K562 (cell line): ENCODE results near the gene TRMT2A. TPM values are rescaled to one million over a fixed set of nuclear protein-coding genes. Genes with fewer than 3 reads are reported as not detected.

Experiments used
- C11orf30 ChIP-seq: fragments of 450-650 bp; IDR thresholded peaks from 2 replicates; pipeline ENCODE4 v1.6.1; 2016; ENCODE audit warnings: low read depth, mild to moderate bottlenecking
- ETV1 ChIP-seq: fragments of 450-650 bp; conservative IDR thresholded peaks from 2 replicates; pipeline ENCODE4 v1.6.1; 2016; ENCODE audit warnings: missing genetic modification characterization, control low read depth, low read depth, missing compliant biosample characterization
- HMGN3 ChIP-seq: IDR thresholded peaks from 2 replicates; pipeline ENCODE4 v1.6.1; 2011; ENCODE audit warnings: borderline replicate concordance, low read depth, mild to moderate bottlenecking, mixed read lengths, low read length; ENCODE audit not compliant: insufficient read length; ENCODE audit errors: extremely low read depth
- MYBL2 ChIP-seq, 2 experiments: fragments of 450-650 bp in 1 of 2; sonication (generic) in 1 of 2; formaldehyde crosslinking in 1 of 2; IDR thresholded peaks; 2 replicates each; pipeline versions ENCODE4 v1.6.1 to v1.8.1; 2017 to 2022; ENCODE audit warnings: borderline replicate concordance in 1 of 2, inconsistent platforms in 1 of 2, low read depth in 1 of 2, mild to moderate bottlenecking in 1 of 2, missing genetic modification reagents in 1 of 2, moderate library complexity in 1 of 2
- NFIC ChIP-seq: fragments of 450-650 bp; IDR thresholded peaks from 2 replicates; pipeline ENCODE4 v1.6.1; 2017; ENCODE audit warnings: mild to moderate bottlenecking, inconsistent platforms
- ZNF253 ChIP-seq: fragments of 250-450 bp; sonication (Bioruptor Pico); conservative IDR thresholded peaks from 2 replicates; pipeline ENCODE4 v1.6.1; 2021; ENCODE audit warnings: mild to moderate bottlenecking
- ZNF318 ChIP-seq, 2 experiments: fragments of 450-650 bp; IDR thresholded peaks; 2 replicates each; pipeline ENCODE4 v1.6.1; 2016; ENCODE audit warnings: mild to moderate bottlenecking in 2 of 2, borderline replicate concordance in 1 of 2, low read depth in 1 of 2, moderate library complexity in 1 of 2
- ZNF589 ChIP-seq: fragments of 200-800 bp; sonication (Bioruptor generic); IDR thresholded peaks from 2 replicates; pipeline ENCODE4 v1.6.1; 2016; ENCODE audit warnings: low read depth, missing genetic modification characterization, missing compliant biosample characterization
- ZNF740 ChIP-seq, 3 experiments: fragments of 200-800 bp in 1 of 3; sonication (Bioruptor generic) in 1 of 3; sonication (generic) in 1 of 3; formaldehyde crosslinking in 1 of 3; IDR thresholded peaks; 2 replicates each; pipeline versions ENCODE4 v1.6.1 to v1.8.0; 2016 to 2022; ENCODE audit warnings: mild to moderate bottlenecking in 2 of 3, missing compliant biosample characterization in 2 of 3, missing genetic modification characterization in 2 of 3, missing genetic modification reagents in 1 of 3
- polyA plus RNA-seq, 8 experiments: library from polyadenylated mRNA; depleted of rRNA in 4 of 8; stranded (reverse) in 5 of 8; unstranded in 3 of 8; fragments of >200 nt; fragmentation: Nextera tagmentation in 2 of 8; fragmentation: Illumina TruSeq in 1 of 8; extraction: Ambion mirVana in 2 of 8; extraction: Trizol in 1 of 8; gene quantifications; 2 replicates each; pipeline versions ENCODE4 v1.2.1 to v1.2.3, GENCODE V29; 2011 to 2014; ENCODE audit warnings: inconsistent platforms in 1 of 8, missing spikeins in 1 of 8
- total RNA-seq, 7 experiments: library from RNA; depleted of rRNA in 6 of 7; stranded (reverse); fragments of >200 nt in 6 of 7; fragmentation: Illumina TruSeq in 2 of 7; extraction: Trizol in 2 of 7; gene quantifications; 2 replicates each; pipeline versions ENCODE4 v1.2.1 to v1.2.3, GENCODE V29; 2011 to 2021; ENCODE audit warnings: low replicate concordance in 1 of 7
- TF ChIP-seq, protein P1 (sequence below): conservative IDR thresholded peaks from 2 replicates; pipeline ENCODE4 v1.6.1; 2011; ENCODE audit warnings: low read depth, mild to moderate bottlenecking, low read length; ENCODE audit not compliant: control insufficient read depth
- TF ChIP-seq, protein P2 (sequence below): fragments of 250-450 bp; sonication (Bioruptor Pico); IDR thresholded peaks from 2 replicates; pipeline ENCODE4 v1.6.1; 2021; ENCODE audit warnings: mild to moderate bottlenecking
- TF ChIP-seq, protein P3 (sequence below), 2 experiments: fragments of 450-650 bp; IDR thresholded peaks; 2 replicates each; pipeline ENCODE4 v1.6.1; 2016

Gene TRMT2A
- total and polyA plus RNA-seq, 9 of the 15 experiments (the other 6 are each of a cell fraction or from before 2014, with no cell fraction given), result 1.6 to 265 (median 140) TPM

DNA sequence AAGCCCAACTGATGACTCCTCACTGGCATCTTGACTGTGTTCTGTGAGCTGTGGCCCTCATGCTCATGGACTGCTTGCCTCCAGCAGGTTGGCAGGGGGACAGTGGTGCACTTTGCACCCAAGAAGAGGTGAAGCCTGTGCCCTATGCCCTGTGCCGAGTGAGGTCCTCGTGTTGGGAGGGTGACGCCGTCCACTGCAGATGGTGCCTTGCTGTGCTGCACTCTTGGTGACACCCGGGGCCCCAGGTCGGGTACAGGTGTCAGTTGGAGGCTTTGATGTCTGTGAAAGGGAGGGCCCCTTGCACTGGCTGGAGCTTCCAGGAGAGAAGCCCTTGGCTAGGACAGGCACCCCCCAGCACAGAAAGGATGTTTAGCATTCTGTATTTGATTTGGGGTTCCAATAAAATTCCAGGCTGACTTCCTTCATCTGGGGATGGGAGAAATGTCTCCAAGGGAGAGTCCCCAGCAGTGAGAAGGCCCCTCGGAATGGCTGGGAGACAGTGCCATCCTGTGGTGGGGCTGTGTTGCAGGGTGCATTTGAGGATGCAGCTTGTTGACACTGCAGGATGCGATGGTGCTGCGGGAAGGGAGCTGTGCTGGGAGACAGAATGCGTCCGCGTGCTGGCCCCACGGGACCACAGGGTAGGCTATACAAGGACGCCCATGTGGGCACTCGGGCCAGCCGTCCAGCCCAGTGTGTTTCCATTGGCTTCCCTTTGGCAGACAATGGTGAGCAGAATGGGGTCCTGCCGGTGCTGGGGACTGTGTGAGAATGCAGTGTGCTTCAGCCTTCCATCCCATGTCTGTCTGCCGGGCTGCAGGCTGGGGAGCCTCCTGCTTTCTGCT lies 12.1 kb upstream of the TRMT2A start (continued):
- TF ChIP-seq, protein P1, sequence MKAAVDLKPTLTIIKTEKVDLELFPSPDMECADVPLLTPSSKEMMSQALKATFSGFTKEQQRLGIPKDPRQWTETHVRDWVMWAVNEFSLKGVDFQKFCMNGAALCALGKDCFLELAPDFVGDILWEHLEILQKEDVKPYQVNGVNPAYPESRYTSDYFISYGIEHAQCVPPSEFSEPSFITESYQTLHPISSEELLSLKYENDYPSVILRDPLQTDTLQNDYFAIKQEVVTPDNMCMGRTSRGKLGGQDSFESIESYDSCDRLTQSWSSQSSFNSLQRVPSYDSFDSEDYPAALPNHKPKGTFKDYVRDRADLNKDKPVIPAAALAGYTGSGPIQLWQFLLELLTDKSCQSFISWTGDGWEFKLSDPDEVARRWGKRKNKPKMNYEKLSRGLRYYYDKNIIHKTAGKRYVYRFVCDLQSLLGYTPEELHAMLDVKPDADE, result no peak
- TF ChIP-seq NFIC, result no peak
- TF ChIP-seq ZNF253 (CRISPR knock-in tag), result no peak
- no peak for TF ChIP-seq ZNF318 (IDR thresholded peaks at IDR 0.05; ENCODE audit: borderline replicate concordance in 1 of 2, low read depth in 1 of 2)
- TF ChIP-seq HMGN3, result no peak
- TF ChIP-seq ETV1 (tag), result no peak; the same call in 1 of the 2 replicates
- TF ChIP-seq, protein P2, sequence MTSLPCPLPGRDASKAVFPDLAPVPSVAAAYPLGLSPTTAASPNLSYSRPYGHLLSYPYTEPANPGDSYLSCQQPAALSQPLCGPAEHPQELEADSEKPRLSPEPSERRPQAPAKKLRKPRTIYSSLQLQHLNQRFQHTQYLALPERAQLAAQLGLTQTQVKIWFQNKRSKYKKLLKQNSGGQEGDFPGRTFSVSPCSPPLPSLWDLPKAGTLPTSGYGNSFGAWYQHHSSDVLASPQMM (CRISPR knock-in tag), result no peak
- no peak for TF ChIP-seq ZNF589 (CRISPR knock-in tag)
- TF ChIP-seq, protein P3, sequence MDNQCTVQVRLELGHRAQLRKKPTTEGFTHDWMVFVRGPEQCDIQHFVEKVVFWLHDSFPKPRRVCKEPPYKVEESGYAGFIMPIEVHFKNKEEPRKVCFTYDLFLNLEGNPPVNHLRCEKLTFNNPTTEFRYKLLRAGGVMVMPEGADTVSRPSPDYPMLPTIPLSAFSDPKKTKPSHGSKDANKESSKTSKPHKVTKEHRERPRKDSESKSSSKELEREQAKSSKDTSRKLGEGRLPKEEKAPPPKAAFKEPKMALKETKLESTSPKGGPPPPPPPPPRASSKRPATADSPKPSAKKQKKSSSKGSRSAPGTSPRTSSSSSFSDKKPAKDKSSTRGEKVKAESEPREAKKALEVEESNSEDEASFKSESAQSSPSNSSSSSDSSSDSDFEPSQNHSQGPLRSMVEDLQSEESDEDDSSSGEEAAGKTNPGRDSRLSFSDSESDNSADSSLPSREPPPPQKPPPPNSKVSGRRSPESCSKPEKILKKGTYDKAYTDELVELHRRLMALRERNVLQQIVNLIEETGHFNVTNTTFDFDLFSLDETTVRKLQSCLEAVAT (IDR thresholded peaks at IDR 0.05), result no peak; a peak in 1 of 4 replicates
- TF ChIP-seq C11orf30, result no peak
- no peak for TF ChIP-seq MYBL2 (IDR thresholded peaks at IDR 0.05; ENCODE audit: low read depth)
- TF ChIP-seq MYBL2 (CRISPR knock-in tag; IDR thresholded peaks at IDR 0.05; ENCODE audit: borderline replicate concordance), result no peak
- no peak for TF ChIP-seq ZNF740 (CRISPR knock-in tag; IDR thresholded peaks at IDR 0.05)
- no peak for TF ChIP-seq ZNF740 (tag; IDR thresholded peaks at IDR 0.05)
